PC-3 (cell line): ENCODE measurements around the gene AJAP1.

Experiments used
- CTCF ChIP-seq: fragments of 300-600 bp; sonication (generic); conservative IDR thresholded peaks from 2 replicates; pipeline ENCODE4 v1.5.1; 2017; ENCODE audit warnings: antibody characterized with exemption, low read depth, mild to moderate bottlenecking, low read length
- EZH2 ChIP-seq: fragments of 300-600 bp; sonication (generic); IDR thresholded peaks from one replicate; pipeline ENCODE4 v1.6.1; 2017; ENCODE audit warnings: antibody characterized with exemption, mild to moderate bottlenecking, low read length; ENCODE audit not compliant: unreplicated experiment

- TF ChIP-seq CTCF (no peak), EZH2 (no peak)
Measured at GRCh38 chr1:4617506-4617905, 36.9 kb upstream of the AJAP1 start.
